Mesenchymal stem cell (in vitro differentiated cells and primary cell): ENCODE measurements around the gene GALNT18.
A peak's percentile ranks its signal among the peaks of the same experiment; 100 is the strongest.

Source experiments
- DNase-seq: peaks from one replicate; pipeline ENCODE4 v3.0.0-alpha.2; 2013
- H2AFZ ChIP-seq: one replicate; pipeline ENCODE4 v1.6.1; 2013; ENCODE audit warnings: low read depth, mild to moderate bottlenecking, control low read depth, inconsistent platforms, low read length, moderate library complexity
- H2AK5ac ChIP-seq: 2 replicates; pipeline ENCODE4 v1.6.1; 2013; ENCODE audit warnings: low read length, moderate library complexity, mild to moderate bottlenecking, inconsistent platforms; ENCODE audit not compliant: severe bottlenecking
- H2BK120ac ChIP-seq: one replicate; pipeline ENCODE4 v1.6.1; 2013; ENCODE audit warnings: low read depth, mild to moderate bottlenecking, inconsistent platforms, low read length, moderate library complexity
- H2BK12ac ChIP-seq, 2 experiments: one replicate each; pipeline ENCODE4 v1.6.1; 2013; ENCODE audit warnings: inconsistent platforms in 2 of 2, low read length in 2 of 2, mild to moderate bottlenecking in 2 of 2, moderate library complexity in 2 of 2, control low read depth in 1 of 2
- H2BK15ac ChIP-seq: one replicate; pipeline ENCODE4 v1.6.1; 2013; ENCODE audit warnings: mild to moderate bottlenecking, low read depth, inconsistent platforms; ENCODE audit not compliant: poor library complexity, severe bottlenecking
- H2BK5ac ChIP-seq: 2 replicates; pipeline ENCODE4 v1.6.1; 2013; ENCODE audit warnings: low read depth, mild to moderate bottlenecking, low read length, control low read depth, inconsistent platforms; ENCODE audit not compliant: poor library complexity, severe bottlenecking
- H3K14ac ChIP-seq, 2 experiments: one replicate each; pipeline ENCODE4 v1.6.1; 2013; ENCODE audit warnings: inconsistent platforms in 2 of 2, low read length in 2 of 2, control low read depth in 1 of 2, mild to moderate bottlenecking in 1 of 2, moderate library complexity in 1 of 2
- H3K18ac ChIP-seq, 2 experiments: one replicate each; pipeline ENCODE4 v1.6.1; 2013; ENCODE audit warnings: inconsistent platforms in 2 of 2, low read length in 2 of 2, control low read depth in 1 of 2, low read depth in 1 of 2, mild to moderate bottlenecking in 1 of 2
- H3K23ac ChIP-seq, 2 experiments: one replicate each; pipeline ENCODE4 v1.6.1; 2013; ENCODE audit warnings: inconsistent platforms in 2 of 2, low read length in 2 of 2, mild to moderate bottlenecking in 2 of 2, moderate library complexity in 2 of 2, control low read depth in 1 of 2
- H3K27ac ChIP-seq: 2 replicates; pipeline ENCODE4 v1.5.1; 2013; ENCODE audit warnings: mild to moderate bottlenecking, moderate library complexity, low read length, control low read depth, inconsistent platforms; ENCODE audit not compliant: poor library complexity, severe bottlenecking
- H3K27me3 ChIP-seq, 2 experiments: 2 replicates each; pipeline versions ENCODE4 v1.6.1 to v1.7.0; 2013; ENCODE audit warnings: low read length in 2 of 2, mild to moderate bottlenecking in 2 of 2, moderate library complexity in 2 of 2, control low read depth in 1 of 2, inconsistent platforms in 1 of 2; ENCODE audit not compliant: control insufficient read depth in 1 of 2, insufficient read depth in 1 of 2
- H3K36me3 ChIP-seq, 2 experiments: 2 replicates each; pipeline versions ENCODE4 v1.6.1 to v1.7.0; 2013; ENCODE audit warnings: low read length in 2 of 2, control low read depth in 1 of 2, inconsistent platforms in 1 of 2, low read depth in 1 of 2, mild to moderate bottlenecking in 1 of 2; ENCODE audit not compliant: insufficient read depth in 2 of 2, control insufficient read depth in 1 of 2
- H3K4ac ChIP-seq, 2 experiments: one replicate each; pipeline ENCODE4 v1.6.1; 2013; ENCODE audit warnings: inconsistent platforms in 2 of 2, low read length in 2 of 2, mild to moderate bottlenecking in 2 of 2, moderate library complexity in 2 of 2, control low read depth in 1 of 2, low read depth in 1 of 2
- H3K4me1 ChIP-seq: 2 replicates; pipeline ENCODE4 v1.6.1; 2013; ENCODE audit warnings: low read depth, low read length, control low read depth; ENCODE audit not compliant: control insufficient read depth, insufficient read depth
- H3K4me2 ChIP-seq: 2 replicates; pipeline ENCODE4 v1.6.1; 2013; ENCODE audit warnings: low read length, mild to moderate bottlenecking, inconsistent platforms; ENCODE audit not compliant: poor library complexity, severe bottlenecking
- H3K4me3 ChIP-seq, 2 experiments: 2 replicates each; pipeline versions ENCODE4 v1.5.1 to v1.7.0; 2013; ENCODE audit warnings: low read length in 2 of 2, mild to moderate bottlenecking in 2 of 2, control low read depth in 1 of 2, low read depth in 1 of 2; ENCODE audit not compliant: insufficient read depth in 1 of 2
- H3K79me1 ChIP-seq: replicated peaks from 2 replicates; pipeline ENCODE4 v1.6.1; 2013; ENCODE audit warnings: mild to moderate bottlenecking, control low read depth, low read length, inconsistent platforms; ENCODE audit not compliant: poor library complexity, severe bottlenecking
- H3K9ac ChIP-seq: 2 replicates; pipeline ENCODE4 v1.7.0; 2013; ENCODE audit warnings: mild to moderate bottlenecking, low read length, moderate library complexity
- H3K9me3 ChIP-seq: 2 replicates; pipeline ENCODE4 v1.7.0; 2013; ENCODE audit warnings: mild to moderate bottlenecking, low read length; ENCODE audit not compliant: control insufficient read depth
- H4K8ac ChIP-seq: one replicate; pipeline ENCODE4 v1.6.1; 2013; ENCODE audit warnings: inconsistent platforms, mild to moderate bottlenecking, low read length, moderate library complexity
- H4K91ac ChIP-seq: one replicate; pipeline ENCODE4 v1.6.1; 2013; ENCODE audit warnings: mild to moderate bottlenecking, low read length, inconsistent platforms
- WGBS: methylation state at CpG from one replicate; pipeline ENCODE4 v1.1.7; 2013; ENCODE audit warnings: mixed read lengths; 5-methylcytosine and 5-hydroxymethylcytosine counted together

GALNT18 gene

GRCh38 chr11:11318961-11319360 is 302.8 kb downstream of the GALNT18 start:
- no peak overlapping the region for H3K14ac ChIP-seq
- no peak overlapping the region for H3K4me2 ChIP-seq
- no peak overlapping the region for H2AFZ ChIP-seq
- no peak overlapping the region for H2AK5ac ChIP-seq
- H3K36me3 ChIP-seq, result no peaks in the 10 kb centered on the region
- H2BK15ac ChIP-seq, result no peak overlapping the region
- no peak overlapping the region for H3K4me3 ChIP-seq
- 95% methylated on average over 4 of the region's 4 CpGs for WGBS
- H2BK5ac ChIP-seq, result no peak overlapping the region
- H3K4ac ChIP-seq, result no peak overlapping the region
- peaks cover 5% of the 10 kb centered on the region for H3K9me3 ChIP-seq
- H3K79me1 ChIP-seq, result no peaks in the 10 kb centered on the region
- no peak overlapping the region for H2BK120ac ChIP-seq
- no peaks in the 10 kb centered on the region for H3K4me1 ChIP-seq
- H3K9ac ChIP-seq, result no peak overlapping the region
- no peak overlapping the region for H4K8ac ChIP-seq
- H4K91ac ChIP-seq, result no peak overlapping the region
- peaks cover 8% of the 10 kb centered on the region in 2 experiments for H3K27me3 ChIP-seq
- DNase-seq, result no peak
- no peak overlapping the region for H3K23ac ChIP-seq
- H3K27ac ChIP-seq, result no peak overlapping the region
- no peak overlapping the region for H2BK12ac ChIP-seq
- H3K18ac ChIP-seq, result no peak overlapping the region

GRCh38 chr11:11318461-11318860 is 303.3 kb downstream of the GALNT18 start:
- no peaks in the 10 kb centered on the region for H3K36me3 ChIP-seq
- H3K4ac ChIP-seq, result no peak overlapping the region
- no peak overlapping the region for H4K91ac ChIP-seq
- no peak overlapping the region for H3K14ac ChIP-seq
- no peaks in the 10 kb centered on the region for H3K4me1 ChIP-seq
- H4K8ac ChIP-seq, result no peak overlapping the region
- no peak overlapping the region for H3K23ac ChIP-seq
- H2BK15ac ChIP-seq, result no peak overlapping the region
- peaks cover 5% of the 10 kb centered on the region for H3K9me3 ChIP-seq
- H3K27me3 ChIP-seq, result peaks cover 8% of the 10 kb centered on the region in 2 experiments
- no peak overlapping the region for H3K4me3 ChIP-seq
- no peak overlapping the region for H2BK12ac ChIP-seq
- H3K27ac ChIP-seq, result no peak overlapping the region
- DNase-seq, result no peak
- H3K4me2 ChIP-seq, result no peak overlapping the region
- H2BK5ac ChIP-seq, result no peak overlapping the region
- H3K18ac ChIP-seq, result no peak overlapping the region
- H3K9ac ChIP-seq, result no peak overlapping the region
- H2AK5ac ChIP-seq, result no peak overlapping the region
- no peaks in the 10 kb centered on the region for H3K79me1 ChIP-seq
- 96% methylated on average over 7 of the region's 7 CpGs for WGBS
- H2BK120ac ChIP-seq, result no peak overlapping the region
- H2AFZ ChIP-seq, result no peak overlapping the region

GRCh38 chr11:11316651-11317230 is 305.1 kb downstream of the GALNT18 start:
- H2AK5ac ChIP-seq, result no peak overlapping the region
- H3K27me3 ChIP-seq, result peaks cover 8% of the 10 kb centered on the region in 2 experiments
- no peak overlapping the region for H4K91ac ChIP-seq
- no peak overlapping the region for H3K4ac ChIP-seq
- DNase-seq, result no peak
- no peak overlapping the region for H3K18ac ChIP-seq
- H2BK120ac ChIP-seq, result no peak overlapping the region
- H3K4me1 ChIP-seq, result no peaks in the 10 kb centered on the region
- no peak overlapping the region for H3K9ac ChIP-seq
- H3K23ac ChIP-seq, result no peak overlapping the region
- no peaks in the 10 kb centered on the region for H3K36me3 ChIP-seq
- H3K4me2 ChIP-seq, result no peak overlapping the region
- no peak overlapping the region for H2BK5ac ChIP-seq
- no peaks in the 10 kb centered on the region for H3K9me3 ChIP-seq
- H4K8ac ChIP-seq, result no peak overlapping the region
- H3K79me1 ChIP-seq, result no peaks in the 10 kb centered on the region
- no peak overlapping the region for H3K27ac ChIP-seq
- H3K14ac ChIP-seq, result no peak overlapping the region
- no peak overlapping the region for H3K4me3 ChIP-seq
- H2AFZ ChIP-seq, result no peak overlapping the region
- WGBS, result 81% methylated on average over 2 of the region's 3 CpGs
- H2BK12ac ChIP-seq, result no peak overlapping the region
- H2BK15ac ChIP-seq, result no peak overlapping the region

- H3K27ac ChIP-seq, result no peak overlapping the region
- H2AK5ac ChIP-seq, result no peak overlapping the region
These were observed 307.7 kb downstream of the GALNT18 start for GRCh38 chr11:11313902-11314692.

More at GRCh38 chr11:11313902-11314692, 307.7 kb downstream of the GALNT18 start:
- no peak overlapping the region for H2AFZ ChIP-seq
- peak overlapping the region in 1 of 2 experiments; percentile 47 for H3K14ac ChIP-seq
- no peak overlapping the region for H3K9ac ChIP-seq
- no peak overlapping the region for H2BK15ac ChIP-seq
- no peak overlapping the region for H3K23ac ChIP-seq
- no peaks in the 10 kb centered on the region for H3K9me3 ChIP-seq
- H3K36me3 ChIP-seq, result no peaks in the 10 kb centered on the region
- no peaks in the 10 kb centered on the region for H3K79me1 ChIP-seq
- no peak overlapping the region for H3K4ac ChIP-seq
- H3K4me1 ChIP-seq, result no peaks in the 10 kb centered on the region
- H2BK5ac ChIP-seq, result no peak overlapping the region
- H3K18ac ChIP-seq, result no peak overlapping the region
- no peak overlapping the region for H4K8ac ChIP-seq
- H4K91ac ChIP-seq, result no peak overlapping the region
- no peaks in the 10 kb centered on the region for H3K27me3 ChIP-seq
- no peak overlapping the region for H3K4me2 ChIP-seq
- H2BK120ac ChIP-seq, result no peak overlapping the region
- no peak overlapping the region for H2BK12ac ChIP-seq
- WGBS, result 68% methylated on average over 6 of the region's 6 CpGs
- no peak overlapping the region for H3K4me3 ChIP-seq
- DNase-seq, result no peak
